T-helper 1 cell treated with Interleukin-12 subunit alpha and Interleukin-12 subunit beta and Interleukin-4 antibody, amounts not matched to agents 30 ng/mL and 1 ng/mL, for 36 hours (primary cell): ENCODE results near the gene NKRF. TPM values are rescaled to one million over a fixed set of nuclear protein-coding genes. Genes with fewer than 3 reads are reported as not detected.

Experiments
- total RNA-seq: library from RNA; stranded (reverse); gene quantifications from 2 replicates; pipeline ENCODE4 v1.2.3, GENCODE V29; 2022

The NKRF gene
- total RNA-seq, 1 donor from 2014 or later = 15.1 TPM

Other genes starting within 250 kb of the NKRF start
- 7.9 and 9.5 TPM in 2 replicates for gene SLC25A43, start 207.1 kb downstream of the NKRF start, total RNA-seq
- 332 and 335 TPM in 2 replicates for gene SLC25A5, start 138.0 kb downstream of the NKRF start, total RNA-seq
- gene STEEP1, start 41.0 kb downstream of the NKRF start, total RNA-seq = 18.9 and 21.1 TPM in 2 replicates
- 63.3 and 65.7 TPM in 2 replicates for gene UBE2A, start 31.9 kb downstream of the NKRF start, total RNA-seq
- gene SEPTIN6, start 86.7 kb upstream of the NKRF start, total RNA-seq = 278 and 279 TPM in 2 replicates
- 1.9 and 2.2 TPM in 2 replicates for gene SOWAHD, start 152.2 kb upstream of the NKRF start, total RNA-seq
- 1,745 and 1,793 TPM in 2 replicates for gene RPL39, start 185.2 kb upstream of the NKRF start, total RNA-seq
- gene UPF3B, start 246.5 kb upstream of the NKRF start, total RNA-seq = 11.0 and 12.5 TPM in 2 replicates